Panc1 (cell line): Measurements from ENCODE around the gene LONP1.

Experiments
- TCF7L2 ChIP-seq: IDR thresholded peaks from 2 replicates; pipeline ENCODE4 v1.6.1; 2011; ENCODE audit warnings: mild to moderate bottlenecking, low read depth, low read length, inconsistent platforms
- TF ChIP-seq, protein P1 (sequence below): fragments of 450-650 bp; IDR thresholded peaks from 2 replicates; pipeline ENCODE4 v1.5.1; 2017; ENCODE audit warnings: mild to moderate bottlenecking

DNA sequence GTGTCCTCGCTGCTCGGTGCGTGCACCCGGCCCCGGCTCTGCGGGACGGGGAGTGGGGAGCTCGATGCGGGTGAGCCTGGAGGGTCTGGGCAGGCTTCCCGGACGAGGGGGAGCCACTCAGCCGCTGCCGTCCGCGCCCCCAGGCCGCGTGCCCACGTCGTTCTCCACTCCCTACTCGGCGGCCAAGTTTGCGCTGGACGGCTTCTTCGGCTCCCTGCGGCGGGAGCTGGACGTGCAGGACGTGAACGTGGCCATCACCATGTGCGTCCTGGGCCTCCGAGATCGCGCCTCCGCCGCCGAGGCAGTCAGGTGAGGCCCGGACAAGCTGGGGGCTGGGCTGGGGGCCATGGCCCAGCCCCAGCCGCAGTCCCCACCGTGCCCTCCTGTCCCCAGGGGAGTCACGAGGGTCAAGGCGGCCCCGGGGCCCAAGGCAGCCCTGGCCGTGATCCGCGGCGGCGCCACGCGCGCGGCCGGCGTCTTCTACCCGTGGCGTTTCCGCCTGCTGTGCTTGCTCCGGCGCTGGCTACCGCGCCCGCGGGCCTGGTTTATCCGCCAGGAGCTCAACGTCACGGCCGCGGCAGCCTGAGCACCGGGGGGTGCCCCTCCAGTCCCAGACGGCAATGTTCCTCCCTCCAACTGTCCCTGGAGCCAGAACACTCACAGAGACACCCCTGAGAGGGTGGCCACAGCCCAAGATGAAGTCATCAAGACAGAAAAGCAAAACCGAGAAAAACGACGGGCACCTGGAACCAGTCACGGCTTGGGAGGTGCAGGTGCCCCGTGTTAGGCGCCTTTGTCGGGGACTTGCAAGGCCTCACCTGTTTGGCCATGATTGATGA is 32.4 kb downstream of the LONP1 start:
- TF ChIP-seq, protein P1, sequence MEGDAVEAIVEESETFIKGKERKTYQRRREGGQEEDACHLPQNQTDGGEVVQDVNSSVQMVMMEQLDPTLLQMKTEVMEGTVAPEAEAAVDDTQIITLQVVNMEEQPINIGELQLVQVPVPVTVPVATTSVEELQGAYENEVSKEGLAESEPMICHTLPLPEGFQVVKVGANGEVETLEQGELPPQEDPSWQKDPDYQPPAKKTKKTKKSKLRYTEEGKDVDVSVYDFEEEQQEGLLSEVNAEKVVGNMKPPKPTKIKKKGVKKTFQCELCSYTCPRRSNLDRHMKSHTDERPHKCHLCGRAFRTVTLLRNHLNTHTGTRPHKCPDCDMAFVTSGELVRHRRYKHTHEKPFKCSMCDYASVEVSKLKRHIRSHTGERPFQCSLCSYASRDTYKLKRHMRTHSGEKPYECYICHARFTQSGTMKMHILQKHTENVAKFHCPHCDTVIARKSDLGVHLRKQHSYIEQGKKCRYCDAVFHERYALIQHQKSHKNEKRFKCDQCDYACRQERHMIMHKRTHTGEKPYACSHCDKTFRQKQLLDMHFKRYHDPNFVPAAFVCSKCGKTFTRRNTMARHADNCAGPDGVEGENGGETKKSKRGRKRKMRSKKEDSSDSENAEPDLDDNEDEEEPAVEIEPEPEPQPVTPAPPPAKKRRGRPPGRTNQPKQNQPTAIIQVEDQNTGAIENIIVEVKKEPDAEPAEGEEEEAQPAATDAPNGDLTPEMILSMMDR = peak; percentile 69
- TF ChIP-seq TCF7L2 = no peak
